ENCODE results near the gene VPS16. TPM values are rescaled to one million over a fixed set of nuclear protein-coding genes. Genes with fewer than 3 reads are reported as not detected.

VPS16 gene
- 10 to 100 TPM; 30.5 to 40.2 (median 35.7) TPM for polyA plus RNA-seq (ENCODE audit: insufficient read depth in 1 of 5, insufficient read length in 5 of 5, low replicate concordance in 1 of 5)
- long read RNA-seq, donor 1, transcript VPS16-202 (24 exons, 2,750 nt), result major isoform, 7 of 12 reads
- long read RNA-seq, donor 1, transcript VPS16-206 (2 exons, 708 nt), result minor isoform, 5 of 12 reads
- long read RNA-seq, donor 1, partial matches to known transcripts, result 0 of 12 reads
- long read RNA-seq, donor 1, other reads (novel, unspliced or antisense), result 0 of 12 reads
- long read RNA-seq, donor 2, partial matches to known transcripts, result 0 of 3 reads
- long read RNA-seq, donor 2, other reads (novel, unspliced or antisense), result 0 of 3 reads
- long read RNA-seq, donor 3, partial matches to known transcripts, result 0 of 4 reads
- long read RNA-seq, donor 3, other reads (novel, unspliced or antisense), result 0 of 4 reads
- long read RNA-seq, donor 4, partial matches to known transcripts, result 0 of 3 reads
- long read RNA-seq, donor 4, other reads (novel, unspliced or antisense), result 0 of 3 reads
- long read RNA-seq, donor 5, partial matches to known transcripts, result 0 of 7 reads
- long read RNA-seq, donor 5, other reads (novel, unspliced or antisense), result 0 of 7 reads
- long read RNA-seq, donor 6, transcript VPS16-202 (24 exons, 2,750 nt), result major isoform, 6 of 13 reads
- long read RNA-seq, donor 6, partial matches to known transcripts, result 7 of 13 reads
- long read RNA-seq, donor 6, other reads (novel, unspliced or antisense), result 0 of 13 reads
- long read RNA-seq, donor 7, partial matches to known transcripts, result 0 of 3 reads
- long read RNA-seq, donor 7, other reads (novel, unspliced or antisense), result 0 of 3 reads
- long read RNA-seq, donor 8, result 0 reads

DNA sequence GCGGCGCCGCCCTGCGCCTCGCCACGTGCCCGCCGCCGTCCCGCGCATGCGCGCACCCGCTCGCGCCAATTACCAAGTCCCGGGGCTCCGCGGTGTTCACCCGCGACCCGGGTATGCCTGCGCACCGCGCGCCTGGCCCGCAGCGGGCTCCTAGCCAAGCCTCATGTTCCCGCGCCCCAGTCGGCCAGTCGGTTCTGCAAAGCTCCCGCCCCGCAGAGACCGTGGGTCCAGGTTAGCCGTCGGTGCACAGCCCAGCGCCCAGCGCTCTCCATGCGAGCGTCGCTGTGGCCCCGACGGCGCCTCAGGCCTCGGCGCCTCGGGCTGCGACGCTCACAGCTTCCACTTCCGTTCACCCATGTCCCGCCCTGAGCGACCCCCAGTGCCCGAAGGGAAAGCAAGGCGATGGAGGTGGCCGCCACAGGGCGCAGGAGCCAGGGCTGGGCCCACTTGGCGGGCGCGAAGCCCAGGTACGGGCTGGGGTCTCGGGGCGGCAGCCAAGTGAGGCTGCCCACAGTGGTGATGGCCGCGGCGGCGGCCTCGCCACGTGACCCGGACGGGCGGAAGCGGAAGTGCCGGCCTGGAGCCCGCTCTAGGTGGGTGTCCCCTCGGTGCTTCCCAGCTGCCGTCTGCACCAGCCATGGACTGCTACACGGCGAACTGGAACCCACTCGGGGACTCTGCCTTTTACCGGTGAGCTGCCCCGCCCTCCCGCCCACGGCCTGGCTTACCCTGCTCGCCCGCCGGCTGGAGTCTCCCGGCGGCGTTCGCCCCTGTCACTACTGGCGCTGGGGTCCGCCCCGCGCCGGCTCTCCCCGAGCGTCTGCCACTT, at the start of gene VPS16, which contains the start of gene PCED1A:
Gene VPS16 (plus strand): TSS at position 608 of the 829 bp plus-strand sequence. CDS start 30 bp downstream, at position 638.
Gene PCED1A (minus strand): TSS at position 518 of the 829 bp plus-strand sequence. CDS start 743 bp downstream, outside the sequence.
- DNase-seq, result peak; percentile 86 to 87

DNA sequence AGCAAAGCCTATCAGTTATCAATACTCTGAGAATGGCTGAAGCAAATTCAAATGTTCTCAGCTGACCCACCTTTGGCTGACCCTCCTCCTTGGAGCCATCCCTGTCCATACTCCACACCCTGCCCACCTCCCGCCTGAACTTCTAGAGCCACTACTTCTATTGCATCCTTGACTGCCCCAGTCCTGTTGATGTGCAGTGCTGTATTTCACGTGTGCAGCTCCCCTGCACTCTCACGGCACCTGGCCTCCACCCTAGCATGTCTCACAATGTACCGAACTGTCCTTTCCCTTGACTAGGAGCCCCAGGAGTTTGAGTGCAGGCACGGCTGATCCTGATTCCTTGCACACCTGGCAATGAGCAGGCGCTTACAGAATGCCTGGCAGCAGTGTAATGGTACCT, 47.1 kb upstream of the VPS16 start:
- DNase-seq, result no peak

DNA sequence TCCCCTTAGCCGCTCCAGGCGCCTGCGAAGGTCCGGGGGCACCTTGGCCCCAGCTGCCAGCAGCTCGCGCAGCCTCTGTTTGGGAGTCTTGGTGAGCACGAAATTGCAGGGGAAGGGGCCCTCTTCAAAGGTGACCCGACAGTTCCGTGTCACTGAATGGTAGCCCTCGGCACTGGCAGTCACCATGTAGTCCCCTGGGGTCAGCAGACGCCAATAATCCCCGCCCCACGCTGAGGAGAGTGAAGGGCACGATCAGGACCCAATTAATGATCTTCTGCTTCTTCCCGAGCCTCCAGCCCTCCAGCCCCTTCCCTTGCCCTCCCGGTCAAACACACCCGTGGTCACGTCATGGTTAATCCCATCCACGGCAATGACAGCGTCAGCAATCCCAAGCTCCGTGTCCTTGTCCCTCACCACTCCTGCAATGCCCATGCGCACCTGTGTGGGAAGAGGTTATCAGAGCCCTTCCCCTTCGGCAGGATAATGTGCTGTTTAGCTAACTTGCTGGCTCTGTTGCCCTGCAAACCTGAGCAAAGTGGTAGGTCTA, 46.3 kb upstream of the VPS16 start:
- no peak for DNase-seq

- DNase-seq, result no peak
These were observed 45.6 kb upstream of the VPS16 start for GRCh38 chr20:2794866-2795447.

- DNase-seq, result no peak
These were observed 45.1 kb upstream of the VPS16 start for GRCh38 chr20:2795451-2795850.

DNA sequence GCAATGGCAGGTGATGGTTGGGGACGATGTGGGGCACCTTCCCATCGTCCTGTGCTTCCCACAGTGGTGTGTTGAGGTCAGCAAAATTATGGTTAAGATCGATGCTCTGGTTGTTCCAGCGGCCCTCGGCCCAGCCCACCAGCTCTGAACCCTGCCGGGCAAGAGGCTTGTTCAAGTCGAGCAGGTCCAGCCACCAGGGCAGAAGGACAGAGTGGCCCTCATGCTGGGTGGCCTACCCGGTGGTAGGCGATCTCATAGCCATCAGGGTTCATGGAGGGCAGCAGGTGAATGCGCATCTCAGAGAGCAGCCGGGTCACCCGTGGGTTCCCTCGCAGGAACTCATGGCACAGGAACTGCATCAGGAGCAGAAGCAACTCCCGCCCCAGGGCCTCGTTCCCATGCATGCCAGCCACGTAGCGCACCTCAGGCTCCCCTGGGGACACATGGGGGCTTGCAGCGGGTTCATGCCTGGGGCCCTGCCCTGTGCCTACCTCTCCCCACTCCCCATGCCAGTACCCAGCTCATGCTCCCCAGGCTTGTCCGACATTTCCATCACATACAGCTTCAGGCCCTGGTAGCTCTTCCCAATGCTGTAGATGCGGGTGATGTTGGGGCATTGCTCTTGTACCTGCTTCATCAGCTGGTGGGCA, 44.4 kb upstream of the VPS16 start:
- DNase-seq, result no peak

DNA sequence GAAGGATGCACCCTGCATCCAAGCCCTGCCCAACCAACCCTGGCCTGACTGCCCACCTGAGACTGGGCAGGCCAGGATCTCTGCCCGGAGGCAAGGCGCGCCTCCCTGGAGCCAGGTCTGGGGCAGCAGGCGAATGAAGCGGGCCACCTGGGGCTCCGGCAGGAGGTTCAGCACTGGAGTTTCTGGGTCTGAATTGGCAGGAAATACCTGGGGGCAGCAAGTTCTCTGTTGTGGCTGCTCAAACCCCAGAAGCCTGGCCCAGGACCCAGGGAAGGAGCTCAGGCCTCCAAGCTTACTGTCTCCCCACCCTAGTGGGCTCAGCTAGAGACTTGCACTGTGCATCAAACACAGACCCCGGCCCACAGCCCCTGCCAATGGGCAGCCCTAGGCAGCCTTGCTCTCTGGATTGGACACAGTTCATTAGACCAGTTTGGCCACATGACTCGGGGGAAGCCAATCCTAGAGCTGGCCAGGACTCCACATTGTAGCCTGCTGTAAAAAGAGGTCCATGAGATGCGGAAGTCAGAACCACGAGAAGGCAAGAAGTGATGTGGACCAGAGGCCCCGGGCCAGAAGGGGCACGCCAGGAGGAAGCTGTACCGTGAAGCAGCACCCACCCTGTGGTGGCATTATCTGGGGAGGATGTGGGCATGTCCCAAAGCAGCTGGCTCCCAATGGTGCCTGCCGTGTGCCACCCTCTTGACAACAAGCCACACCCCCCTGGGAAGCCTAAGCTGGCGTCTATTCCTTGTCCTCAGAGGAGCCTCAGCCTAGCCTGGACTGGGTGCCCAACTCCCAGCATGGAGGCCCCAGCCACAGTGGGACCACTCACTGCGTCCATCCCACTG, 43.2 kb upstream of the VPS16 start:
- no peak for DNase-seq

DNA sequence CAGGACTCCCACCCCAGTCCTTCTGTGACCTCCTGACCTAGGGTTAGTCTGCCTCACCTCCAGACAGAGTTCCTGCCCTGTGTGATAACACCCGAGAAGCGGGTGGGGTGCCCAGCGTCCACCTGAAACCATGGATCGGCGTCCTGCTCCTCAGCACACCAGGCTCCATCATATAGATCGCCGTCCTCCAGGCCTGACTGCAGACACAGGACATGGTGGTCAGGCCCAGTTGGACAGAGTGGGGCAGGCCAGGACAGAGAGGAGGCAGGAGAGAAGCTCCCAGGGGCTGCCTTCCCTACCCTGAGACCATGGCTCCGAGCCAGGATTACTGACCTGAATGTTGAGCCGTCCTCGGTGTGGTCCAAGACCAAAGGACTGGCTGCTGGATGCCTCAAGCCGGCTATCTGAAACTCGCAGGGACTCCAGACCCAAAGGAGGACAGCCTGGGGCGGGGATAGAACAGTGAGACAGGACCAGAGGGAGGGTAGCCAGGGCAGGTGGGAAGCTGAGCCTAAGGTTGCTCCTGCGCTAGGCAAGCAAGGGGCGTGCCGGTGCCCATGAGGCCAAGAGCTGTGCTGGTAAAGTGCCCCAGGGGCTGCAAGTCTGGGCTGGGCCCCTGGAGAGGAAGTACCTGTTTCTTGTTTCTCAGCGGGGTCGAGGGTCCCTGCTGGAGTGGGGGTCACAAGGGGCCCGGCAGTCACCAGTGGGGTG, 42.3 kb upstream of the VPS16 start:
- no peak for DNase-seq

- DNase-seq, result no peak
These were observed 41.7 kb upstream of the VPS16 start for GRCh38 chr20:2798814-2799213.

DNA sequence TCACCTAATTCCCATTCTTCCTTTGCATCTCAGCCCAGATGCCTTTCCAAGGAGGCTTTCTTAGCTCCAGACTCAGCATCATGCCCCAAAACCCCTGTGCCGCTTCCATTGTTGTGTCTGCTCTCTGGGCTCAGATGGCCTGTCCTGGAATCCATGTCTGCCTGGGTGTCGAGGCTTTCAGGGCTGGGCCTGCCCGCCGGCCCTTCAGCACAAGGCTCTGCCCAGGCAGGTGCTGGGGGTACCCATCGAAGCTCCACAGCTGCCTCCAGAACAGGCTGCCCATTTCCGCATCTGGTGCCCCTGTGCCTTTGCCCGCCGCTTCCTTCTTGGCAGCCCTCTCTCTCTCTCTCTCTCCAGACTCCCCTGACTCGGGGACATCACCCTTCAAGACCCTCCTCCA, 41.3 kb upstream of the VPS16 start:
- no peak for DNase-seq

GRCh38 chr20:2799688-2800520, 40.6 kb upstream of the VPS16 start:
- peak in 1 of 2 donors; percentile 17 for DNase-seq

- peak in 1 of 2 donors; percentile 55 for DNase-seq
These were observed 39.8 kb upstream of the VPS16 start, which contains the start of gene CPXM1 for GRCh38 chr20:2800521-2801285. Gene CPXM1, minus strand, starts transcription at chr20:2800627. Its CDS starts 55 bp downstream, at chr20:2800572.

GRCh38 chr20:2801286-2801728, 39.2 kb upstream of the VPS16 start:
- DNase-seq, result no peak

- no peak for DNase-seq
These were observed 36.3 kb upstream of the VPS16 start for GRCh38 chr20:2804041-2804828.

DNA sequence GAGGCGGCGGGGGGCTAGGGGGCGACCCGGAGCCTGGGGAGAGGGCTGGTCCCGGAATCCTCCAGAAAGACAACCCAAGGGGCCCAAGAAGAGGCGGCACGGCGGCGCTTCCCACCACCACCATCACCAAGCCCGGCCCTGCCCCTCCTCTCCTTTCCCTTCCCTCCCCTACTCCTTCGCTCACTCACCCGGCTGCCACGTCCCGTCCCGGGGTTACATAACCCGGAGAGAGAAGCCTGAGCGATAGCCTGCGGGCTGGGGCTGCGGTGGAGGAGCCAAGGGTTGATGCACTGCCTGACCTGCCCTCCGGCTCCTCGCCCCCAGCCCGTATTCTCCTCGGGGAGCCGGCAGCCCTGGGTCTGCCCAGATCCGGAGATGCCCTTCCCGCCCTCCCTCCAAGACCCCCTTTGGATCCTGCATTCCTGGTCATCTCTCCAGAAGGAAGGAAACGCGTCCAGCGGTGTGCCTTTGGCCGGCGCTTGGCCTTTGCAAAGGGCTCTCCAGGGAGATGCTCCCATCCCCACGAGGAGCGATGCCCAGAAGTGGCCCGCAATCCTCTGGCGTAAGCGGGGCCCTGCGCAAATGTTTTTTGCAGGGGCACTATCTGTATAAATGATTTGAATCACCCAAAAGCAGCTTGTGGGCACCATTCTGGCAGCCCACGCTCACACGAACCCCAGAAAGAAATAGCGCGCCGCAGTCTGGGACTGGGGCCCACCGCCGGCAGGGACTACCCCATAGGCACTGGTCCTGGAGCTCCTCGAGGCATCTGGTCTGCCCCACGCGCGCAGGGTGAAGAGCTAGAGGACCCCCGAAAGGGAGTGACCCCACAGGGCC, 35.5 kb upstream of the VPS16 start:
- DNase-seq, result no peak
